Natural killer cell (primary cell): ENCODE results near the gene SPDYE16. TPM values are rescaled to one million over a fixed set of nuclear protein-coding genes. Genes with fewer than 3 reads are reported as not detected.
"Not testable (repeated sequence)": the region's sequence is repeated elsewhere in the genome, so short reads cannot be mapped to it uniquely, and the experiment has no call there.

Source experiments
- ATAC-seq, 3 donors: fragments of 150-1000 bp in 2 of 3; fragments of 200-7000 bp in 1 of 3; cut with Tn5 transposase; 1 replicate in 1 of 3; 2 replicates in 2 of 3; pipeline ENCODE4 v1.10.0; 2021; ENCODE audit warnings: mild to moderate bottlenecking in 2 of 3, moderate library complexity in 2 of 3
- DNase-seq, 2 donors: peaks; one replicate each; pipeline versions ENCODE4 v3.0.0 to v3.0.0-alpha.2; 2013 to 2021; ENCODE audit warnings: mixed read lengths in 1 of 2
- H3K27ac ChIP-seq: one replicate; pipeline ENCODE4 v1.5.1; 2013; ENCODE audit warnings: mild to moderate bottlenecking, low read length
- H3K27me3 ChIP-seq: one replicate; pipeline ENCODE4 v1.6.1; 2013; ENCODE audit warnings: low read length; ENCODE audit not compliant: control insufficient read depth, insufficient read depth
- H3K36me3 ChIP-seq: one replicate; pipeline ENCODE4 v1.6.1; 2013; ENCODE audit warnings: low read length; ENCODE audit not compliant: control insufficient read depth, insufficient read depth
- H3K4me1 ChIP-seq: one replicate; pipeline ENCODE4 v1.6.1; 2013; ENCODE audit warnings: low read length; ENCODE audit not compliant: control insufficient read depth, insufficient read depth
- H3K4me3 ChIP-seq: one replicate; pipeline ENCODE4 v1.5.1; 2013; ENCODE audit warnings: low read length
- H3K9me3 ChIP-seq: one replicate; pipeline ENCODE4 v1.6.1; 2013; ENCODE audit warnings: low read length; ENCODE audit not compliant: control insufficient read depth, insufficient read depth
- H3K27ac Mint-ChIP-seq, 2 donors: one replicate each; pipeline ENCODE4 v1.8.0; 2022; ENCODE audit warnings: mild to moderate bottlenecking in 2 of 2, mixed read lengths in 2 of 2, moderate library complexity in 1 of 2
- H3K27me3 Mint-ChIP-seq, 2 donors: one replicate each; pipeline ENCODE4 v1.8.0; 2022; ENCODE audit warnings: low read depth in 2 of 2, mixed read lengths in 2 of 2
- H3K36me3 Mint-ChIP-seq: one replicate; pipeline ENCODE4 v1.8.0; 2022; ENCODE audit warnings: mixed read lengths
- H3K4me1 Mint-ChIP-seq, 2 donors: one replicate each; pipeline ENCODE4 v1.8.0; 2022; ENCODE audit warnings: mixed read lengths in 2 of 2
- H3K4me3 Mint-ChIP-seq: one replicate; pipeline ENCODE4 v1.8.0; 2022; ENCODE audit warnings: mild to moderate bottlenecking, moderate library complexity, mixed read lengths
- H3K9me3 Mint-ChIP-seq, 2 donors: one replicate each; pipeline ENCODE4 v1.8.0; 2022; ENCODE audit warnings: mixed read lengths in 2 of 2
- WGBS: methylation state at CpG from one replicate; pipeline ENCODE4 v1.1.7; 2013; ENCODE audit warnings: missing lambda C conversion rate; ENCODE audit not compliant: insufficient coverage; 5-methylcytosine and 5-hydroxymethylcytosine counted together
- intact Hi-C: fragments of 100-400 bp; cut with micrococcal nuclease; formaldehyde crosslinking; loops from one replicate; pipeline ENCODE4 v1.14.2; 2022
- total RNA-seq, 4 donors: library from RNA; stranded (reverse); fragments of 120-200 nt in 1 of 4; gene quantifications; one replicate each; pipeline versions ENCODE4 v1.2.3 to v1.2.4, GENCODE V29; 2013 to 2022

SPDYE16 gene
- total RNA-seq, 3 donors from 2014 or later (not counting 1 experiment from before 2014, with no cell fraction given) = 0.32 to 1.4 TPM; not detected in 1

DNA sequence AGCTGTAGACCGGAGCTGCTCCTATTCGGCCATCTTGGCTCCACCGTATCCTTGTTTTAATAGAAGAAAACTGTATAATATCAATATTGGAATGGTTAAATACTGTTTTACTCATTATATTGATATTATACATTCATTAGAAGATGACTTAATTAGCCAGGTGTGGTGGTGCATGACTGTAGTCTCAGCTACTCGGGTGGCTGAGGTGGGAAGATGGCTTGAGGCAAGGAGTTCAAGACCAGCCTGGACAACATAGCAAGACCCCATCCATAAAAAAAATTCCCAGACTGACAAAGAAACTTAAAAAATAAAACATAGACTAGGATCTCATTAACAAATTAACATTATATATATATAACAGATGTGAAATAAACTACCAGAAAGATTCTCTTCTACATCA, 24.2 kb upstream of the SPDYE16 start:
- H3K27ac Mint-ChIP-seq, H3K9me3 Mint-ChIP-seq, H3K36me3 ChIP-seq, H3K27me3 ChIP-seq, DNase-seq, ATAC-seq, H3K4me1 ChIP-seq, H3K27ac ChIP-seq, H3K4me3 Mint-ChIP-seq, intact Hi-C loops, H3K4me3 ChIP-seq, H3K9me3 ChIP-seq, H3K36me3 Mint-ChIP-seq, H3K27me3 Mint-ChIP-seq: not testable (repeated sequence)
- no CpG with 5 or more reads among the region's 4 CpGs for WGBS
- H3K4me1 Mint-ChIP-seq = peaks cover 27 to 29% of the 10 kb centered on the region in 2 donors

DNA sequence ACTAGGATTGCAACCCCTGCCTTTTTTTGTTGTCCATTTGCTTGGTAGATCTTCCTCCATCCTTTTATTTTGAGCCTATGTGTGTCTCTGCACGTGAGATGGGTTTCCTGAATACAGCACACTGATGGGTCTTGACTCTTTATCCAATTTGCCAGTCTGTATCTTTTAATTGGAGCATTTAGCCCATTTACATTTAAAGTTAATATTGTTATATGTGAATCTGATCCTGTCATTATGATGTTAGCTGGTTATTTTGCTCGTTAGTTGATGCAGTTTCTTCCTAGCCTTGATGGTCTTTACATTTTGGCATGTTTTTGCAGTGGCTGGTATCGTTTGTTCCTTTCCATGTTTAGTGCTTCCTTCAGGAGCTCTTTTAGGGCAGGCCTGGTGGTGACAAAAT, 21.9 kb upstream of the SPDYE16 start:
- H3K9me3 Mint-ChIP-seq, H3K27ac ChIP-seq, H3K4me1 ChIP-seq, H3K36me3 ChIP-seq, H3K36me3 Mint-ChIP-seq, H3K27me3 Mint-ChIP-seq, H3K9me3 ChIP-seq, H3K4me3 ChIP-seq, intact Hi-C loops, DNase-seq, H3K4me3 Mint-ChIP-seq, H3K27me3 ChIP-seq, ATAC-seq: not testable (repeated sequence)
- no CpG with 5 or more reads among the region's 3 CpGs for WGBS
- H3K4me1 Mint-ChIP-seq = peaks cover 21 to 34% of the 10 kb centered on the region in 2 donors
- peak overlapping the region in 1 of 2 donors; percentile 12 for H3K27ac Mint-ChIP-seq

DNA sequence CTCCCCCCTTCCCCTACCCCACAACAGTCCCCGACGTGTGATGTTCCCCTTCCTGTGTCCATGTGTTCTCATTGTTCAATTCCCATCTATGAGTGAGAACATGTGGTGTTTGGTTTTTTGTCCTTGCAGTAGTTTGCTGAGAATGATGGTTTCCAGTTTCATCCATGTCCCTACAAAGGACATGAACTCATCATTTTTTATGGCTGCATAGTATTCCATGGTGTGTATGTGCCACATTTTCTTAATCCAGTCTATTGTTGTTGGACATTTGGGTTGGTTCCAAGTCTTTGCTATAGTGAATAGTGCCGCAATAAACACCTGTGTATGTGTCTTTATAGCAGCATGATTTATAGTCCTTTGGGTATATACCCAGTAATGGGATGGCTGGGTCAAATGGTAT, 18.2 kb upstream of the SPDYE16 start:
- H3K27ac Mint-ChIP-seq, ATAC-seq, H3K9me3 Mint-ChIP-seq, H3K4me3 ChIP-seq, intact Hi-C loops, H3K27me3 ChIP-seq, H3K36me3 ChIP-seq, H3K9me3 ChIP-seq, H3K27ac ChIP-seq, DNase-seq, H3K4me1 ChIP-seq, H3K27me3 Mint-ChIP-seq, H3K4me3 Mint-ChIP-seq, H3K36me3 Mint-ChIP-seq: not testable (repeated sequence)
- peaks cover 33 to 41% of the 10 kb centered on the region in 2 donors for H3K4me1 Mint-ChIP-seq
- 100% methylated on average over 1 of the region's 3 CpGs for WGBS

DNA sequence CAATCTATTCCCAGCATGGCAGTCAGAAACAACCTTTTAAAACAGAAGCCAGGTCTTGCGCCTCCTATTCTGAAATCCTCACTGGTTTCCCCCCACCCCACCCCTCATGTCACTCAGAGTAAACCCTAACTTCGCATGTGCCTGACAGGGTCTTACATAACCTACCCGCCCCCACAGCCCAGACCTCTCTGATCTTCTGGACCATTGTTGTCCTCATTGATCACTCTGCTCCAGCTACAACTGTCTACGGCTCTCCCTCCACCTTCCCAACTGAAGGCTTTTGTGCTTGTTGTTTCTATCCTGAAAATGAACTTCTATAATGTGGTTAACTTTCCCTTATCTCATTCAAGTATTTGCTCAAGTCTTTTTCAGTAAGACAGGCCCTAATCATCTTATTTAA, 17.1 kb upstream of the SPDYE16 start:
- H3K4me3 Mint-ChIP-seq, ATAC-seq, H3K36me3 Mint-ChIP-seq, H3K36me3 ChIP-seq, H3K27ac ChIP-seq, H3K27ac Mint-ChIP-seq, DNase-seq, H3K27me3 ChIP-seq, H3K9me3 Mint-ChIP-seq, H3K4me1 ChIP-seq, H3K27me3 Mint-ChIP-seq, H3K4me3 ChIP-seq, intact Hi-C loops, H3K9me3 ChIP-seq: not testable (repeated sequence)
- peaks cover 31 to 36% of the 10 kb centered on the region in 2 donors for H3K4me1 Mint-ChIP-seq
- WGBS = 100% methylated on average over 3 of the region's 4 CpGs

DNA sequence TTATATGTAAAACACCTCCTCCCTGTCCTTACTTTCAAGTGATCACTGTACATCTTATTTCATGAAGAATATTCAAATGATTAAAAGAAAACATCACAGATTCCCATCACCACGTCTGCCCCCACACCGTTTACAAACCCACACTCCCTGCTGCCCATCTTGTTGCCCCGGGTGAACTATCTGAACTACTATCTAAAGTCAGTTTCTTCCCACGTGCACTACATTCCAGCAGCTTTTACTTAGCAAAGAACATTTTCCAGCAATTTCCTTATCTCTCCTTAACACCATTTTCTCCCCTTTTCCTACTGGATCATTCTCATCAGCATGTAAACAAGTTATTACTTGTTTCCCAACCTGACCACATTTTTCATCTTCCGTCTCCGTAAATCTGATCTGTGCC, 16.6 kb upstream of the SPDYE16 start:
- no CpG with 5 or more reads among the region's 6 CpGs for WGBS
- H3K36me3 Mint-ChIP-seq, H3K27me3 ChIP-seq, H3K9me3 ChIP-seq, H3K4me3 ChIP-seq, H3K4me1 ChIP-seq, H3K9me3 Mint-ChIP-seq, intact Hi-C loops, ATAC-seq, DNase-seq, H3K27ac ChIP-seq, H3K36me3 ChIP-seq, H3K4me3 Mint-ChIP-seq, H3K27me3 Mint-ChIP-seq: not testable (repeated sequence)
- H3K4me1 Mint-ChIP-seq = peaks cover 35 to 39% of the 10 kb centered on the region in 2 donors
- peak overlapping the region in 1 of 2 donors; percentile 2 for H3K27ac Mint-ChIP-seq

DNA sequence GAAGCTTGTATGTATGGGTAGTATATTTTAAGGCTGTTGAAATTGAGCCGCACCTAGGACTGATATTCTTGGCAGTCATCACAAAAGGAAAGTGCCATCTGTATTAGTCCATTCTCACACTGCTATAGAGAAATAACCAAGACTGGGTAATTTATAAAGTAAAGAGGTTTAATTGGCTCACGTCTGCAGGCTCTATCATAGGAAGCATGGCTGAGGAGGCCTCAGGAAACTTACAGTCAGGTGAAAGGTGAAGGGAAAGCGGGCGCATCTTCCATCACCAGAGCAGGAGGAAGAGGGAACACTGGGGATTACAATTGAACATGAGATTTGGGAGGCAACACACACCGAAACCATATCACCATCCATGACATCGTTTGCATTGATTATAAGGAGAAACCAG, 8.9 kb upstream of the SPDYE16 start:
- H3K4me1 Mint-ChIP-seq = peaks cover 12 to 28% of the 10 kb centered on the region in 2 donors
- H3K9me3 Mint-ChIP-seq, H3K36me3 Mint-ChIP-seq, ATAC-seq, intact Hi-C loops, H3K4me3 Mint-ChIP-seq, H3K4me1 ChIP-seq, H3K36me3 ChIP-seq, H3K27me3 ChIP-seq, DNase-seq, H3K27me3 Mint-ChIP-seq, H3K4me3 ChIP-seq, H3K27ac Mint-ChIP-seq, H3K27ac ChIP-seq, H3K9me3 ChIP-seq: not testable (repeated sequence)
- 80% methylated on average over 1 of the region's 6 CpGs for WGBS

DNA sequence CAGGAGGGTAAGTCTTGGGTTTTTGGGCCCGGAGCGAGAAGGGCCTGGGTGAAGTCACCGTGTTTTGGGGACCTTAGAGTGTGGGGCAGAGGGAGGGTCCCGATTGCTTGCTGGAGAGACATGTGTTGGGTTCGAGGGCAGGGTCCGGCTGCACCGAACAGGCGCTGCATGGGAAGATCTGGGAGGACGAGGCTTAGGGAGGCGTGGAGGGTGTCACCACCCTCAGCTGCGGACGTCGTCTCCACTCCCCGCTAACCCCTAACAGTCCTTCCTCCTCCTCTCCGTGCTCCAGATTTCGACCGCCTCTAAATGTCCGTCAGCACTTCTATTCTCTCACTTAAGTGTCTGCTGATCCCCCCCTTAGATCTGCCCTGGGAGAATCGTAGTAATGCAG, 6.8 kb upstream of the SPDYE16 start:
- DNase-seq, H3K9me3 Mint-ChIP-seq, H3K36me3 Mint-ChIP-seq, ATAC-seq, H3K9me3 ChIP-seq, H3K36me3 ChIP-seq, H3K27me3 ChIP-seq, intact Hi-C loops, H3K27me3 Mint-ChIP-seq, H3K4me1 ChIP-seq: not testable (repeated sequence)
- peak overlapping the region; percentile 90 for H3K4me3 Mint-ChIP-seq
- WGBS = 0% methylated on average over 18 of the region's 19 CpGs
- H3K4me3 ChIP-seq = peak overlapping the region; percentile 74
- peak overlapping the region; percentile 79 to 89 for H3K27ac Mint-ChIP-seq
- H3K4me1 Mint-ChIP-seq = peaks cover 9 to 21% of the 10 kb centered on the region in 2 donors
- H3K27ac ChIP-seq = peak overlapping the region; percentile 60

DNA sequence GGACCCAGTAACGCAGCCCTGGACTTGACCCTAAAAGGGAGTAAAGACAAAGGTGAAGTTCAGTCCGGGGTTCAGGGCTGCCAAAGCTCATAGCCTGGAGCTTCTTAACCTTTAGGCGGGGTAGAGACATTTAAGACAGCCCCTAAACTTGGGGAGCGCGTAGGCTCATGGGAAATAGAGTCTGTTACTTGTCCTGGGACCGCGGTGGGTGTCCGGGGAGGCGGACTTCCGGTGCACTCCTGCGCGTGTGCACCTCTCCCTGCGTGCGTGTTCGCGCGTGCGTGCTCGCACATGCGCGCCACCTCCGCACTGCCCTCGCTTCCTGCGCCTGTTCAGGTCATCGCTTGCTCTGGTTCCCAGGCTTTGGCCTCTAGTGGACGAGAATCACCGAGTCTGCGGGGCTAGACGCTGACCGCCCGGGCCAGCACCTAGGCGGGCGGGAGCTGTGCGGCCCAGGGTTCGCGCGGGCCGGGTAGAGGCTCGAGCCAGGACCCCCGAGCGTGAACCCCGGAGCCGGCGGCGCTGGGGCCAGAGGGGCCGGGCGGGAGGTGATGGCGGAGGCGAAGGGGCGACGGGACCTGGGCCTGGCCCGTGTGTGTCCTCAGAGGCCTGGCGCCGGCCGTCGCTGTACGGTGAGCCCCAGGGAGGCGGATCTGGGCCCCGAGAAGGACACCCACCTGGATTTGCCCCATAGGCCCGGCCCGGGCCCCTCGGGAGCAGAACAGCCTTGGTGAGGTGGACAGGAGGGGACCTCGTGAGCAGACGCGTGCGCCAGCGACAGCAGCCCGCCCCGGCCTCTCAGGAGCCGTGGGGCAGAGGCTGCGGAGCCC, 6.1 kb upstream of the SPDYE16 start:
- H3K27me3 Mint-ChIP-seq, H3K4me1 ChIP-seq, H3K27me3 ChIP-seq, intact Hi-C loops, H3K9me3 Mint-ChIP-seq, H3K36me3 ChIP-seq, H3K36me3 Mint-ChIP-seq, H3K9me3 ChIP-seq: not testable (repeated sequence)
- H3K27ac Mint-ChIP-seq = peak overlapping the region; percentile 79 to 89
- peak overlapping the region; percentile 90 for H3K4me3 Mint-ChIP-seq
- Histone ChIP-seq H3K4me3 (peak overlapping the region; percentile 74), H3K27ac (peak overlapping the region; percentile 60)
- ATAC-seq (peak; percentile 97 to 100 (median 98)), DNase-seq (peak; percentile 65 to 89)
- peaks cover 7 to 17% of the 10 kb centered on the region in 2 donors for H3K4me1 Mint-ChIP-seq
- WGBS = under 1% methylated on average over 71 of the region's 71 CpGs
